HL-60 (cell line): ENCODE results near the gene FMN1.

ENCODE experiments used
- DNase-seq, 2 experiments: peaks; one replicate each; pipeline ENCODE4 v3.0.0-alpha.2; 2010 to 2020; ENCODE audit warnings: low read depth in 1 of 2, low spot score in 1 of 2
- H3K27ac ChIP-seq: fragments of 250-450 bp; sonication (Bioruptor Pico); replicated peaks from 2 replicates; pipeline ENCODE4 v1.5.1; 2020; ENCODE audit warnings: mild to moderate bottlenecking, moderate library complexity
- H3K27me3 ChIP-seq: fragments of 250-450 bp; sonication (Bioruptor Pico); 2 replicates; pipeline ENCODE4 v1.5.1; 2021; ENCODE audit warnings: mild to moderate bottlenecking, moderate library complexity; ENCODE audit not compliant: insufficient read depth, poor library complexity, severe bottlenecking
- H3K4me3 ChIP-seq: replicated peaks from 2 replicates; pipeline ENCODE4 v1.5.1; 2011; ENCODE audit warnings: mild to moderate bottlenecking, control low read depth, low read length; ENCODE audit not compliant: insufficient read depth
- CTCF ChIP-seq: IDR thresholded peaks from one replicate; pipeline ENCODE4 v1.5.1; 2011; ENCODE audit warnings: low read length, control low read depth, inconsistent platforms; ENCODE audit not compliant: insufficient read depth
- GABPA ChIP-seq: IDR thresholded peaks from 2 replicates; pipeline ENCODE4 v1.6.1; 2012; ENCODE audit warnings: low read depth
- POLR2AphosphoS5 ChIP-seq: IDR thresholded peaks from 2 replicates; pipeline ENCODE4 v1.6.1; 2012; ENCODE audit warnings: low read depth
- REST ChIP-seq: IDR thresholded peaks from 2 replicates; pipeline ENCODE4 v1.6.1; 2012; ENCODE audit warnings: low read depth; ENCODE audit not compliant: insufficient replicate concordance
- SPI1 ChIP-seq: IDR thresholded peaks from 2 replicates; pipeline ENCODE4 v1.6.1; 2012; ENCODE audit warnings: low read depth, mild to moderate bottlenecking, borderline replicate concordance

The FMN1 gene

GRCh38 chr15:32739522-32740063, 454.9 kb downstream of the FMN1 start:
- no peak for TF ChIP-seq GABPA
- no peak for TF ChIP-seq POLR2AphosphoS5
- TF ChIP-seq REST, result no peak
- no peak for TF ChIP-seq SPI1
- no peak for TF ChIP-seq CTCF
- no peak for DNase-seq
- no peaks in the 10 kb centered on the region for H3K27me3 ChIP-seq
- no peak overlapping the region for H3K27ac ChIP-seq
- H3K4me3 ChIP-seq, result no peak overlapping the region

- H3K4me3 ChIP-seq, result no peak overlapping the region
- TF ChIP-seq CTCF (no peak), POLR2AphosphoS5 (no peak), REST (no peak), SPI1 (no peak), GABPA (no peak)
- DNase-seq, result no peak
- peaks cover 5% of the 10 kb centered on the region for H3K27me3 ChIP-seq
- no peak overlapping the region for H3K27ac ChIP-seq
These were observed 455.8 kb downstream of the FMN1 start for GRCh38 chr15:32738666-32739065.

GRCh38 chr15:32737304-32737703, 457.2 kb downstream of the FMN1 start:
- Histone ChIP-seq H3K27me3 (peaks cover 5% of the 10 kb centered on the region), H3K27ac (no peak overlapping the region)
- TF ChIP-seq GABPA (no peak), CTCF (no peak), REST (no peak), SPI1 (no peak), POLR2AphosphoS5 (no peak)

More at GRCh38 chr15:32737304-32737703, 457.2 kb downstream of the FMN1 start:
- H3K4me3 ChIP-seq, result no peak overlapping the region
- DNase-seq, result no peak
